Mesothelial cell of epicardium (in vitro differentiated cells): ENCODE data around the gene SH3GL1. TPM values are rescaled to one million over a fixed set of nuclear protein-coding genes. Genes with fewer than 3 reads are reported as not detected.

Experiments
- DNase-seq, 2 experiments: peaks; one replicate each; pipeline ENCODE4 v3.0.0; 2021; ENCODE audit warnings: low spot score in 2 of 2; ENCODE audit not compliant: unreplicated experiment in 2 of 2
- H3K27ac Mint-ChIP-seq: 2 replicates; pipeline ENCODE4 v1.8.0; 2021; ENCODE audit warnings: mixed read lengths
- H3K27me3 Mint-ChIP-seq: 2 replicates; pipeline ENCODE4 v1.8.0; 2021; ENCODE audit warnings: low read depth, mixed read lengths
- H3K36me3 Mint-ChIP-seq: 2 replicates; pipeline ENCODE4 v1.8.0; 2021; ENCODE audit warnings: mixed read lengths
- H3K4me1 Mint-ChIP-seq: 2 replicates; pipeline ENCODE4 v1.8.0; 2021; ENCODE audit warnings: mixed read lengths
- H3K4me3 Mint-ChIP-seq: 2 replicates; pipeline ENCODE4 v1.8.0; 2021; ENCODE audit warnings: mild to moderate bottlenecking, moderate library complexity, mixed read lengths
- H3K9me3 Mint-ChIP-seq: 2 replicates; pipeline ENCODE4 v1.8.0; 2021; ENCODE audit warnings: mixed read lengths
- total RNA-seq: library from RNA; stranded (reverse); gene quantifications from 3 replicates; pipeline ENCODE4 v1.2.1, GENCODE V29; 2021
- TF ChIP-seq, protein P1 (sequence below): fragments of 200-600 bp; sonication (generic); IDR thresholded peaks from one replicate; pipeline ENCODE4 v1.5.0; 2021; ENCODE audit warnings: antibody characterized with exemption; ENCODE audit not compliant: unreplicated experiment

The SH3GL1 gene
- total RNA-seq, 1 donor from 2014 or later: 90.1 TPM

GRCh38 chr19:4401769-4402170 is 1.4 kb upstream of the SH3GL1 start:
- Mint-ChIP-seq H3K27ac (peak overlapping the region; percentile 96), H3K27me3 (no peaks in the 10 kb centered on the region), H3K4me3 (peak overlapping the region; percentile 73), H3K9me3 (no peaks in the 10 kb centered on the region), H3K36me3 (peaks cover 2% of the 10 kb centered on the region), H3K4me1 (peaks cover 41% of the 10 kb centered on the region)
- TF ChIP-seq, protein P1, sequence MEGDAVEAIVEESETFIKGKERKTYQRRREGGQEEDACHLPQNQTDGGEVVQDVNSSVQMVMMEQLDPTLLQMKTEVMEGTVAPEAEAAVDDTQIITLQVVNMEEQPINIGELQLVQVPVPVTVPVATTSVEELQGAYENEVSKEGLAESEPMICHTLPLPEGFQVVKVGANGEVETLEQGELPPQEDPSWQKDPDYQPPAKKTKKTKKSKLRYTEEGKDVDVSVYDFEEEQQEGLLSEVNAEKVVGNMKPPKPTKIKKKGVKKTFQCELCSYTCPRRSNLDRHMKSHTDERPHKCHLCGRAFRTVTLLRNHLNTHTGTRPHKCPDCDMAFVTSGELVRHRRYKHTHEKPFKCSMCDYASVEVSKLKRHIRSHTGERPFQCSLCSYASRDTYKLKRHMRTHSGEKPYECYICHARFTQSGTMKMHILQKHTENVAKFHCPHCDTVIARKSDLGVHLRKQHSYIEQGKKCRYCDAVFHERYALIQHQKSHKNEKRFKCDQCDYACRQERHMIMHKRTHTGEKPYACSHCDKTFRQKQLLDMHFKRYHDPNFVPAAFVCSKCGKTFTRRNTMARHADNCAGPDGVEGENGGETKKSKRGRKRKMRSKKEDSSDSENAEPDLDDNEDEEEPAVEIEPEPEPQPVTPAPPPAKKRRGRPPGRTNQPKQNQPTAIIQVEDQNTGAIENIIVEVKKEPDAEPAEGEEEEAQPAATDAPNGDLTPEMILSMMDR: no peak
- no peak for DNase-seq

DNA sequence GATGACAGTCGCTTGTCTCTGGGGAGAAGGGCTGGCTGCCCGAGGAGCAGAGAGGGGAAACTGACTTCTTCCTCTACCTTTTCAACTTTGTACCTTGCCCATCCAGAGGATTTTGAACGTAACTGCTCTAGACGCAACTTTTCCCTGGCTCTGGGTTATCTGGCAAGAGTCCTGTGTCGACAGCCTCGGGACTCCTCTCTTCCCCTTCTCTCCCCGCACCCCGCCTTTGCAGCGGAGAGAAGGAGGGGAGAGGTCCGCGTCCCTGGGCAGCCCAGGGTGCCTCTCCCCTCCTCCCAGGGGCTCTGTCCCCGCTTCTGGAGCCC is 574 bp downstream of the SH3GL1 start:
- DNase-seq: no peak
- no peaks in the 10 kb centered on the region for H3K27me3 Mint-ChIP-seq

DNA sequence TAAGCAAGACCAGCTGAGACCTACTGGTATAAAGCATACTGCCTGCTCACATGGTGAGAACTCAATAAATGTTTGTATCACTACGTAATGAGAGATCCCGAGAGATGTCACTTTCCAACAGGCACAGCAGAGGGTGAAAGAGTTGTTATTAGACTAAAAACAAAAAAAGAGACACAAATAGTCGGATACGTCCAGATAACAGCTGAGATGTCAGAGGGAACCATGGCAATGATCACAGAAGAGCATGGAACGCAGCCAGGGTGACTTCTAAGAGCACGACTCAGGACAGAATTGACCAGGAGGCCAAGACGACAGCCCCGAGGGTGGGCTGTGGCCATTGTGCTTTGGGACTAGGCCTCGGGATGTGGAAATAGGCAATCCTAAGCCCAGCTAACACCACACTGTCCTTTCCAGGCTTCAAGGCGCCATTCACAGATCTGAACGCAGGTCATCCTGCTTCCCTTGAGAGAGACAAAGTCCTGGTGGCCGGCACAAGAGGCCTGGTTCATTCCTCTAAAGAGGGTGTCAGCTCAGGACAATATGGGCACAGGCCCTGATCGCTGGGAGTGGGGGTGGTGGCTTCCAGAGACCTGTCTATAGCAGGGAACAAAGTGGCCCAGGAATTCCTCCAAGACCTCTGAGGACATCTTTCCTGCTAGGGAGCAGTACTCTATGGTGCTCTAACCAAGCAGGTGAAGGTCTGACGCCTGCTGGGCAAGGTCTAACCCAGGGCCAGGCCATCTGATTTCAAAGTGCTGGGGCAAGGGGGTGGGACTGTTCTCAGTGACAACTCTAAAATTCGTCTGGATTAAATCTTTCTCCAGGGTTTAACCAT is 3.2 kb downstream of the SH3GL1 start:
- DNase-seq: no peak
- TF ChIP-seq, protein P1: peak; percentile 5
- no peaks in the 10 kb centered on the region for H3K9me3 Mint-ChIP-seq
- H3K4me3 Mint-ChIP-seq: no peak overlapping the region
- H3K36me3 Mint-ChIP-seq: peaks cover 2% of the 10 kb centered on the region
- H3K27me3 Mint-ChIP-seq: no peaks in the 10 kb centered on the region
- peaks cover 50% of the 10 kb centered on the region for H3K4me1 Mint-ChIP-seq
- H3K27ac Mint-ChIP-seq: no peak overlapping the region

More for the DNA sequence above, 574 bp downstream of the SH3GL1 start:
- no peaks in the 10 kb centered on the region for H3K9me3 Mint-ChIP-seq
- H3K27ac Mint-ChIP-seq: peak overlapping the region; percentile 92
- peaks cover 46% of the 10 kb centered on the region for H3K4me1 Mint-ChIP-seq
- TF ChIP-seq, protein P1: no peak
- H3K4me3 Mint-ChIP-seq: peak overlapping the region; percentile 88
- H3K36me3 Mint-ChIP-seq: peaks cover 2% of the 10 kb centered on the region

- Mint-ChIP-seq H3K4me3 (peak overlapping the region; percentile 8), H3K36me3 (peaks cover 2% of the 10 kb centered on the region), H3K27ac (peak overlapping the region; percentile 89), H3K9me3 (no peaks in the 10 kb centered on the region), H3K4me1 (peaks cover 61% of the 10 kb centered on the region), H3K27me3 (no peaks in the 10 kb centered on the region)
- TF ChIP-seq, protein P1: no peak
- DNase-seq: no peak
These were observed 6.3 kb downstream of the SH3GL1 start for GRCh38 chr19:4393947-4394590.

DNA sequence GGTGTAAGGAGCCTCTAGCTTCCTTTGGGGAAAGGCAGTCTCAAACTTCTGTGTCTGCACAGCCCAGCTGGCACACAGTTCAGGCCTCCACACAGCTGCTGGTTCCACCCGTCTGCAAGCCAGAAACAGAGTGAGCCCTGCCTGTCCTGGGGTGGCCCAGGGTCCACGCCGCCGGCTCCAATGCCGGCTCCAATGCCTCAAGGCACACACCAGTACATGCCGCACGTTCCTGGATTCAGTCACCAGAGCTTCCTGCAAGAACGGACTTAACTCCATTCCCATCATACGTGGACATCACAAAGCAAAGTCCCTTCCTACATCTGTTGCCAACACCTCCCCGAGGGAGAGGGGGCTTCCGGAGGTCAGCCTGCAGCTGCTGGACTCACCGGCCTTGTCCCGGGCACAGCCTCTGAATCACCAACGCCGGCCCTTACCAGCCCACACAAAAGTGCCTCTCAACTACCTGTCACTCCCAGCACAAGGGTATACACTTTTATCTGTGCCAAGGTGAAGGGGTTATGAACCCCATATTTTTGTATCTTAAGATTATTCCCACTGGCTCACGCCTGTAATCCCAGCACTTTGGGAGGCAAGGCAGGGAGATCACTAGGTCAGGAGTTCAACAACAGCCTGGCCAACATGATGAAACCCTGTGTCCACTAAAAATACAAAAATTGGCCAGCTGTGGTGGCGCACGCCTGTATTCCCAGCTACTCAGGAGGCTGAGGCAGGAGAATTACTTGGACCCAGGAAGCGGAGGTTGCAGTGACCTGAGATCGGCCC is 8.5 kb downstream of the SH3GL1 start:
- peaks cover 64% of the 10 kb centered on the region for H3K4me1 Mint-ChIP-seq
- no peak for DNase-seq
- no peaks in the 10 kb centered on the region for H3K27me3 Mint-ChIP-seq
- no peak overlapping the region for H3K4me3 Mint-ChIP-seq
- no peaks in the 10 kb centered on the region for H3K9me3 Mint-ChIP-seq
- TF ChIP-seq, protein P1: no peak
- H3K36me3 Mint-ChIP-seq: peaks cover 2% of the 10 kb centered on the region
- peak overlapping the region; percentile 90 for H3K27ac Mint-ChIP-seq
